Suprapubic skin (tissue), 4 donors: ENCODE results near the gene RLF. TPM values are rescaled to one million over a fixed set of nuclear protein-coding genes. Genes with fewer than 3 reads are reported as not detected.
"Not testable (repeated sequence)": the region's sequence is repeated elsewhere in the genome, so short reads cannot be mapped to it uniquely, and the experiment has no call there.

Experiments
- DNase-seq, 2 donors: peaks; one replicate each; pipeline ENCODE4 v3.0.0-alpha.2; 2019; ENCODE audit warnings: low spot score in 2 of 2
- H3K27ac ChIP-seq: fragments of 200-600 bp; sonication (generic); one replicate; pipeline ENCODE4 v1.5.1; 2019
- H3K27me3 ChIP-seq: fragments of 200-600 bp; sonication (generic); one replicate; pipeline ENCODE4 v1.5.1; 2019
- H3K36me3 ChIP-seq: fragments of 200-600 bp; sonication (generic); one replicate; pipeline ENCODE4 v1.5.1; 2019
- H3K4me1 ChIP-seq: fragments of 200-600 bp; sonication (generic); one replicate; pipeline ENCODE4 v1.5.1; 2019
- H3K4me3 ChIP-seq: fragments of 200-600 bp; sonication (generic); one replicate; pipeline ENCODE4 v1.5.1; 2019; ENCODE audit warnings: mild to moderate bottlenecking
- H3K9me3 ChIP-seq: fragments of 200-600 bp; sonication (generic); one replicate; pipeline ENCODE4 v1.5.1; 2019
- EP300 ChIP-seq: sonication (generic); formaldehyde crosslinking; IDR thresholded peaks from one replicate; pipeline ENCODE4 v1.6.1; 2017; ENCODE audit warnings: antibody characterized with exemption
- POLR2A ChIP-seq, 2 donors: fragments of 450-650 bp; IDR thresholded peaks; one replicate each; pipeline ENCODE4 v1.6.1; 2017; ENCODE audit warnings: antibody characterized with exemption in 2 of 2, mild to moderate bottlenecking in 2 of 2, moderate library complexity in 2 of 2
- POLR2AphosphoS5 ChIP-seq, 3 donors: sonication (generic); formaldehyde crosslinking; IDR thresholded peaks; one replicate each; pipeline ENCODE4 v1.6.1; 2017; ENCODE audit warnings: antibody characterized with exemption in 3 of 3
- WGBS: methylation state at CpG from one replicate; pipeline ENCODE4 v1.1.5; 2018; 5-methylcytosine and 5-hydroxymethylcytosine counted together
- total RNA-seq, 4 donors: library from RNA; depleted of rRNA; stranded (reverse); fragments of >200 nt; gene quantifications; one replicate each; pipeline ENCODE4 v1.1.0, GENCODE V29; 2016
- TF ChIP-seq, protein P1 (sequence below), 2 donors: fragments of 200-600 bp in 1 of 2; fragments of 450-650 bp in 1 of 2; sonication (generic) in 1 of 2; IDR thresholded peaks; one replicate each; pipeline ENCODE4 v1.5.1; 2016 to 2019; ENCODE audit warnings: antibody characterized with exemption in 2 of 2, mild to moderate bottlenecking in 1 of 2, moderate library complexity in 1 of 2

The RLF gene
- total RNA-seq, 4 donors from 2014 or later, result 17.3 to 32.9 (median 21.3) TPM

- TF ChIP-seq POLR2A (IDR thresholded peaks at IDR 0.05) (no peak), POLR2AphosphoS5 (IDR thresholded peaks at IDR 0.05) (no peak), EP300 (no peak)
- TF ChIP-seq, protein P1, sequence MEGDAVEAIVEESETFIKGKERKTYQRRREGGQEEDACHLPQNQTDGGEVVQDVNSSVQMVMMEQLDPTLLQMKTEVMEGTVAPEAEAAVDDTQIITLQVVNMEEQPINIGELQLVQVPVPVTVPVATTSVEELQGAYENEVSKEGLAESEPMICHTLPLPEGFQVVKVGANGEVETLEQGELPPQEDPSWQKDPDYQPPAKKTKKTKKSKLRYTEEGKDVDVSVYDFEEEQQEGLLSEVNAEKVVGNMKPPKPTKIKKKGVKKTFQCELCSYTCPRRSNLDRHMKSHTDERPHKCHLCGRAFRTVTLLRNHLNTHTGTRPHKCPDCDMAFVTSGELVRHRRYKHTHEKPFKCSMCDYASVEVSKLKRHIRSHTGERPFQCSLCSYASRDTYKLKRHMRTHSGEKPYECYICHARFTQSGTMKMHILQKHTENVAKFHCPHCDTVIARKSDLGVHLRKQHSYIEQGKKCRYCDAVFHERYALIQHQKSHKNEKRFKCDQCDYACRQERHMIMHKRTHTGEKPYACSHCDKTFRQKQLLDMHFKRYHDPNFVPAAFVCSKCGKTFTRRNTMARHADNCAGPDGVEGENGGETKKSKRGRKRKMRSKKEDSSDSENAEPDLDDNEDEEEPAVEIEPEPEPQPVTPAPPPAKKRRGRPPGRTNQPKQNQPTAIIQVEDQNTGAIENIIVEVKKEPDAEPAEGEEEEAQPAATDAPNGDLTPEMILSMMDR (IDR thresholded peaks at IDR 0.05), result no peak
- no peak overlapping the region for H3K27ac ChIP-seq
- H3K36me3 ChIP-seq, result no peaks in the 10 kb centered on the region
- peaks cover 16% of the 10 kb centered on the region for H3K4me1 ChIP-seq
- 54% methylated on average over 3 of the region's 3 CpGs for WGBS
- H3K9me3 ChIP-seq, result no peaks in the 10 kb centered on the region
- H3K27me3 ChIP-seq, result no peaks in the 10 kb centered on the region
- no peak overlapping the region for H3K4me3 ChIP-seq
- DNase-seq, result no peak
Measured at GRCh38 chr1:40183055-40183710, 22.0 kb downstream of the RLF start.

GRCh38 chr1:40184193-40184592 lies 23.0 kb downstream of the RLF start:
- Histone ChIP-seq H3K36me3 (peaks cover under 1% of the 10 kb centered on the region), H3K4me3 (no peak overlapping the region), H3K4me1 (peaks cover 16% of the 10 kb centered on the region), H3K27ac (no peak overlapping the region), H3K27me3 (no peaks in the 10 kb centered on the region), H3K9me3 (no peaks in the 10 kb centered on the region)
- no peak for DNase-seq
- TF ChIP-seq, protein P1 (IDR thresholded peaks at IDR 0.05), result no peak
- TF ChIP-seq POLR2AphosphoS5 (IDR thresholded peaks at IDR 0.05) (no peak), POLR2A (IDR thresholded peaks at IDR 0.05) (no peak), EP300 (no peak)
- WGBS, result 86% methylated on average over 1 of the region's 1 CpG

DNA sequence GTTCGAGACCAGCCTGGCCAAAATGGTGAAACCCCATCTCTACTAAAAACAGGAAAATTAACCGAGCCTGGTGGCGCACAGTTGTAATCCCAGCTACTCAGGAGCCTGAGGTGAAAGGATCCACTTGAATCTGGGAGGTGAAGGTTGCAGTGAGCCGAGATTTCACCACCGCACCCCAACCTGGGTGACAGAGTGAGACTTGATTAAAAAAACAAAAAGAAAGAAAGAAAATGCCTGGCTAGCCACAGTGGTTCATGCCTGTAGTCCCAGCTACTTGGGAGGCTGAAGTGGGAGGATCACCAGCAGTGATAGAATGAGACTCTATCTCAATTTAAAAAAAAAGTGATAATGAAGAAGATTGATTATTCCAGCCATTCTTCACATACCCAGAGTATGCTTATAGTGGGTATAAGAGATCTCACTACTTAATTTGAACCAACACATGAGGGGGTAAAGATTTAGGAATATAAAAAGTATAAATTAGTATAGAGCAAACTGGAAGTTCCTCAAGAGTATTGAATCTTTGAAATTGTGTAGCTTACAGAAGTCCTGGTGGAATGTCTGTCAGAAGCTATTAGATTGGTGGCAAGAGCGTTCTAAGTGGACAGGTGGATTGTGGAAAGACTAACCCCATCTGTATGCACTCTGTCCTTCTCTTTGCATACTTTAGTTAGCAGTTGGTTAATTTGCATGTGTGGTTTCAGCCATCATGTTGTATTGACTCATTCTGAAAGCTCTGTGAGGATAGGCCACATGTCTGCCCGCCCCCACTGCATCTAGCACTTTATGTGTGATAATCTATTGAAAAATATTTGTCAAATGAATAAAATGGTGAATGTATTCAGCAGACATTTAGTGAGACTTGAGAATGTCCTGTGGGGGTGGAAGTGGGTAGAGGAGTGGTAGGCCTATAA lies 25.0 kb downstream of the RLF start:
- Histone ChIP-seq H3K4me3 (no peak overlapping the region), H3K27ac (no peak overlapping the region), H3K36me3 (peaks cover 17% of the 10 kb centered on the region), H3K9me3 (no peaks in the 10 kb centered on the region), H3K4me1 (peaks cover 16% of the 10 kb centered on the region), H3K27me3 (no peaks in the 10 kb centered on the region)
- 82% methylated on average over 7 of the region's 7 CpGs for WGBS
- TF ChIP-seq POLR2AphosphoS5 (IDR thresholded peaks at IDR 0.05) (no peak), POLR2A (IDR thresholded peaks at IDR 0.05) (no peak), EP300 (no peak)
- TF ChIP-seq, protein P1 (IDR thresholded peaks at IDR 0.05), result no peak
- no peak for DNase-seq

GRCh38 chr1:40187399-40187798 lies 26.2 kb downstream of the RLF start:
- Histone ChIP-seq H3K4me3 (no peak overlapping the region), H3K9me3 (no peaks in the 10 kb centered on the region), H3K4me1 (peaks cover 16% of the 10 kb centered on the region), H3K27me3 (no peaks in the 10 kb centered on the region), H3K36me3 (peaks cover 29% of the 10 kb centered on the region), H3K27ac (no peak overlapping the region)
- no peak for DNase-seq
- 64% methylated on average over 1 of the region's 1 CpG for WGBS
- TF ChIP-seq POLR2A (IDR thresholded peaks at IDR 0.05), result no peak
- TF ChIP-seq, protein P1 (IDR thresholded peaks at IDR 0.05), result no peak
- TF ChIP-seq POLR2AphosphoS5 (IDR thresholded peaks at IDR 0.05), result no peak
- no peak for TF ChIP-seq EP300

GRCh38 chr1:40194639-40195038 lies 33.5 kb downstream of the RLF start:
- H3K4me3 ChIP-seq, H3K9me3 ChIP-seq, H3K27me3 ChIP-seq, DNase-seq, H3K4me1 ChIP-seq, H3K27ac ChIP-seq: not testable (repeated sequence)
- 94% methylated on average over 6 of the region's 6 CpGs for WGBS
- H3K36me3 ChIP-seq, result peaks cover 54% of the 10 kb centered on the region
